Vagina (tissue), 2 donors: ENCODE measurements around the gene ZFTA. TPM values are rescaled to one million over a fixed set of nuclear protein-coding genes. Genes with fewer than 3 reads are reported as not detected.

ENCODE experiments used
- DNase-seq, 2 donors: peaks; one replicate each; pipeline ENCODE4 v3.0.0-alpha.2; 2017; ENCODE audit errors: extremely low spot score in 2 of 2
- H3K27ac ChIP-seq: fragments of 200-600 bp; sonication (generic); one replicate; pipeline ENCODE4 v1.5.1; 2019
- H3K27me3 ChIP-seq: fragments of 200-600 bp; sonication (generic); one replicate; pipeline ENCODE4 v1.5.1; 2019
- H3K36me3 ChIP-seq, 2 donors: fragments of 200-600 bp; sonication (generic); one replicate each; pipeline ENCODE4 v1.5.1; 2017 to 2019
- H3K4me1 ChIP-seq: fragments of 200-600 bp; sonication (generic); one replicate; pipeline ENCODE4 v1.5.1; 2019
- H3K4me3 ChIP-seq, 2 donors: fragments of 200-600 bp; sonication (generic); 1 replicate in 1 of 2; 2 replicates in 1 of 2; pipeline ENCODE4 v1.5.1; 2016 to 2019
- H3K9me3 ChIP-seq: fragments of 200-600 bp; sonication (generic); one replicate; pipeline ENCODE4 v1.5.1; 2019
- CTCF ChIP-seq, 3 experiments: fragments of 450-650 bp in 2 of 3; fragments of 200-600 bp in 1 of 3; sonication (generic) in 1 of 3; IDR thresholded peaks; one replicate each; pipeline ENCODE4 v1.5.1; 2017 to 2019; ENCODE audit warnings: antibody characterized with exemption in 3 of 3, mild to moderate bottlenecking in 2 of 3, moderate library complexity in 2 of 3
- POLR2A ChIP-seq, 2 donors: fragments of 450-650 bp; IDR thresholded peaks; one replicate each; pipeline ENCODE4 v1.6.1; 2017; ENCODE audit warnings: antibody characterized with exemption in 2 of 2, mild to moderate bottlenecking in 2 of 2, moderate library complexity in 2 of 2
- POLR2AphosphoS5 ChIP-seq, 2 donors: sonication (generic); formaldehyde crosslinking; IDR thresholded peaks; one replicate each; pipeline ENCODE4 v1.9.0; 2017; ENCODE audit warnings: antibody characterized with exemption in 2 of 2, mild to moderate bottlenecking in 2 of 2, low read depth in 1 of 2; ENCODE audit not compliant: insufficient read depth in 1 of 2
- intact Hi-C: fragments of 100-400 bp; cut with DNase I; formaldehyde crosslinking; loops from one replicate; pipeline ENCODE4 v1.15.1; 2023
- total RNA-seq: library from RNA; depleted of rRNA; stranded (reverse); fragments of >200 nt; gene quantifications from one replicate; pipeline ENCODE4 v1.2.3, GENCODE V29; 2016

The ZFTA gene
- total RNA-seq, 1 donor from 2014 or later = 13.0 TPM

- TF ChIP-seq CTCF (IDR thresholded peaks at IDR 0.05) (no peak), POLR2AphosphoS5 (IDR thresholded peaks at IDR 0.05; ENCODE audit: insufficient read depth in 1 of 2, low read depth in 1 of 2) (no peak), POLR2A (IDR thresholded peaks at IDR 0.05) (no peak)
- peaks cover 51% of the 10 kb centered on the region for H3K4me1 ChIP-seq
- no peak for DNase-seq
- H3K27ac ChIP-seq = peak overlapping the region; percentile 75
- H3K4me3 ChIP-seq = peak overlapping the region in 1 of 2 donors; percentile 49
- H3K9me3 ChIP-seq = no peaks in the 10 kb centered on the region
- no peaks in the 10 kb centered on the region for H3K36me3 ChIP-seq
- intact Hi-C loops = loop anchor here (10.0 kb wide), 1 partner anchor 180 kb away; no protein-coding TSS in a partner anchor
- H3K27me3 ChIP-seq = no peaks in the 10 kb centered on the region
Measured at GRCh38 chr11:63764679-63765647, 3.6 kb downstream of the ZFTA start.

DNA sequence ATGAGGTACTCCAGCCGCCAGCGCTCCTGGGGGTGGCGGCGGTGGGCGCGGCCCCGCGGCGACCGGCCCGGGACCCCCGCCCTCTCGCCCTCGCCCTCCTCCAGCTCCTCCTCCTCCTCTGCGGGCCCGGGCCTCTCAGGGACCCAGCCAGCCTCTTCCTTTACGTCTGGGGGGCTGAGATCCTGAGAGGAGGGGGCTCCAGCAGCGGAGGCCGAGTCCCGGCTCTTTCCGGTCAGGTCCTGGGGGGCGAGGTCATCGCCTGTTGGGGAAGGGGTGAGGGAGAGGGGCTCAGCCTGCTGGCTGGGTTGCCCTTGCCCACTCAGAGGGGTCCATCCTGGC is 4.3 kb downstream of the ZFTA start:
- no peak for DNase-seq
- Histone ChIP-seq H3K9me3 (no peaks in the 10 kb centered on the region), H3K4me1 (peaks cover 44% of the 10 kb centered on the region), H3K27me3 (no peaks in the 10 kb centered on the region), H3K4me3 (peak overlapping the region; percentile 45 to 49), H3K27ac (peak overlapping the region; percentile 75), H3K36me3 (no peaks in the 10 kb centered on the region)
- TF ChIP-seq POLR2AphosphoS5 (IDR thresholded peaks at IDR 0.05; ENCODE audit: insufficient read depth in 1 of 2, low read depth in 1 of 2) = no peak
- TF ChIP-seq CTCF (IDR thresholded peaks at IDR 0.05) = no peak
- no peak for TF ChIP-seq POLR2A (IDR thresholded peaks at IDR 0.05)
- intact Hi-C loops = loop anchor here (10.0 kb wide), 1 partner anchor 180 kb away; no protein-coding TSS in a partner anchor

DNA sequence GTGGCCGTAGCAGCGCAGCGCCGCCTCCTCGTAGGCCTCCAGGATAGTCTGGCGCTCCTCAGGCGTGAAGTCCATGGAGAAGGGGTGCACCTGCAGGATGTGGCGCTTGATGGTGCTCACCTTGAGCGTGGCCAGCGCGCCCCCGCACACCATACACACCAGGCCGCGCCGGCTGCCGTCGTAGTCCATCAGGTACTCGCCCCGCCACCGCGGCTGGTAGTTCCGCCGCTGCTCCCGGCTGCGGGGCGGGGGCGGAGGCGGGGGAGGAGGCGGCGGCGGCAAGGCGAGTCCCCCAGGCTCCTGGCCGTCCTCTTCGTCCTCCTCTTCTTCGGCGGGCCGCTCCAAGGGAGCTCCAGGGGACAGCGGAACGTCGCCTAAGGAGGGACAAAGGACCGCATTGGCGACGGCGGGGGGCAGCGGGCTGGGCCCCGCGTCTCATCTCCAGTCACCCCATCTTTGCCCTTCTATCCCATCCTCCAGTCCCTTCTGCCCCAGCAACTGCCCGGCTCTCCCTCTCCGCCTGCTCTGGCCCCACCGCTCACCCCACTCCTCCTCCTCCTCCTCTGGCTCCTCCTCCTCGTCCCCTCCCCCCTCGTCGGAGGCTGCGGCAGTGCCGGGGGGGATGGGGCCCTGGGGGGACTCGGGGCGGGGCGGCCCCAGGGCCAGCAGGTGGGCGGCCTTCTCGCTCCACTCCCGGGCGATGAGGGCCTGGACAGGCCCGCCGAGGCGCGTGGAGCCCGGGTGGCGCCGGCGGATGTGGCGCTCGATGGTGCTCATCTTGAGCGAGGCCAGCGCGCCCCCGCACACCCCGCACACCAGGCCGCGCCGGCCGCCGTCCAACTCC is 4.9 kb downstream of the ZFTA start:
- DNase-seq = no peak
- intact Hi-C loops = loop anchor here (1.0 to 10.0 kb wide), 2 partner anchors 50 to 181 kb away; partner anchors contain the start of gene SPINDOC
- Histone ChIP-seq H3K4me1 (peaks cover 43% of the 10 kb centered on the region), H3K27me3 (no peaks in the 10 kb centered on the region), H3K9me3 (no peaks in the 10 kb centered on the region), H3K36me3 (peaks cover 0 to under 1% of the 10 kb centered on the region in 2 donors), H3K27ac (peak overlapping the region; percentile 75), H3K4me3 (peak overlapping the region; percentile 45 to 49)
- peak in 1 of 2 donors; percentile 73 for TF ChIP-seq POLR2AphosphoS5 (IDR thresholded peaks at IDR 0.05; ENCODE audit: insufficient read depth in 1 of 2, low read depth in 1 of 2)
- no peak for TF ChIP-seq CTCF (IDR thresholded peaks at IDR 0.05)
- TF ChIP-seq POLR2A (IDR thresholded peaks at IDR 0.05) = peak in 1 of 2 donors; percentile 13

DNA sequence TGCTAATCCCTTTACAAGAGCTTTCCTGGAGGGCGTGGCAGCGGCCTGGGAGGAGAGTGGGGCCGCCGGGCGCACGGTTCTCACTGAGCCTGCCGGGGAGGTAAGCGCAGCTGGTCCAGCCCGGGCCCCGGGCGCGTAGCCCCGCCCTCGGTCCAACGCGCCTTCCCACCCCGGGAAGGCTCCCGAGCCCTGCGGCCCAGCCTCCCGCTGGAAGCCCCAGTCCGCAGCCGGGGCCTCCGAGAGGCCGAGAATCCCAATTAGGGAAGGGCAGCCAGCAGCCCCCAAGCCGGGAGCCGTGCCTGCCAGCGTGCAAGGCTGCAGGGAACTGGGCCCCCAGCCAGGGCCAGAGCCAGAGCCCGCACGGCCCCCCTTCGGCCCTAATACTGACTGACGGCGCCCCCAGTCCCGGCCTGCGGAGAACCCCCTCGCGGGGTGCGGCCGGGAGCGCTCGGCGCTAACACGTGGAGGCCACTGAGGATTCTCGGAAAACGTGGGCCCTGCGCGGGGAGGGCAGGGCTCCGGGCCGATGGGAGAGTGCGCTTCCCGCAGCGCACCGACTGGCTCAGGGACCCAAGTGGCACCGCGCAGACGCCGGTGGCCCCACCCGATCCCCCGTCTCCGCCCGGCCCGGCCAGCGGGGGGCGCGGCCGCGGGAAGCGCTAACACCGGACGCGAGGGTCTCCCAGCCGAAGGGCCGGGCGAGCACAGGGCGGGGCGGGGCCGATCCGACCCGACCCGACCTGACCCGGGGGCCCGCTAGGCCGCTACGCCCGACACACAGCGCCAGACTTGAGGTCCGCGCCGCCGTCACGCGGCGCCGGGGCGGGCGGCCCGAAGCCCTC is 5.7 kb downstream of the ZFTA start:
- Histone ChIP-seq H3K27ac (peak overlapping the region; percentile 75), H3K4me1 (peaks cover 43% of the 10 kb centered on the region), H3K27me3 (no peaks in the 10 kb centered on the region), H3K36me3 (peaks cover 0 to 8% of the 10 kb centered on the region in 2 donors), H3K4me3 (peak overlapping the region; percentile 45 to 49), H3K9me3 (no peaks in the 10 kb centered on the region)
- DNase-seq = no peak
- TF ChIP-seq POLR2AphosphoS5 (IDR thresholded peaks at IDR 0.05; ENCODE audit: insufficient read depth in 1 of 2, low read depth in 1 of 2) (peak in 1 of 2 donors; percentile 71), POLR2A (IDR thresholded peaks at IDR 0.05) (no peak)
- intact Hi-C loops = loop anchor here (1.0 to 10.0 kb wide), 2 partner anchors 50 to 182 kb away; partner anchors contain the start of gene SPINDOC
